ENCODE data around the gene DGKH.

DGKH gene, protein sequence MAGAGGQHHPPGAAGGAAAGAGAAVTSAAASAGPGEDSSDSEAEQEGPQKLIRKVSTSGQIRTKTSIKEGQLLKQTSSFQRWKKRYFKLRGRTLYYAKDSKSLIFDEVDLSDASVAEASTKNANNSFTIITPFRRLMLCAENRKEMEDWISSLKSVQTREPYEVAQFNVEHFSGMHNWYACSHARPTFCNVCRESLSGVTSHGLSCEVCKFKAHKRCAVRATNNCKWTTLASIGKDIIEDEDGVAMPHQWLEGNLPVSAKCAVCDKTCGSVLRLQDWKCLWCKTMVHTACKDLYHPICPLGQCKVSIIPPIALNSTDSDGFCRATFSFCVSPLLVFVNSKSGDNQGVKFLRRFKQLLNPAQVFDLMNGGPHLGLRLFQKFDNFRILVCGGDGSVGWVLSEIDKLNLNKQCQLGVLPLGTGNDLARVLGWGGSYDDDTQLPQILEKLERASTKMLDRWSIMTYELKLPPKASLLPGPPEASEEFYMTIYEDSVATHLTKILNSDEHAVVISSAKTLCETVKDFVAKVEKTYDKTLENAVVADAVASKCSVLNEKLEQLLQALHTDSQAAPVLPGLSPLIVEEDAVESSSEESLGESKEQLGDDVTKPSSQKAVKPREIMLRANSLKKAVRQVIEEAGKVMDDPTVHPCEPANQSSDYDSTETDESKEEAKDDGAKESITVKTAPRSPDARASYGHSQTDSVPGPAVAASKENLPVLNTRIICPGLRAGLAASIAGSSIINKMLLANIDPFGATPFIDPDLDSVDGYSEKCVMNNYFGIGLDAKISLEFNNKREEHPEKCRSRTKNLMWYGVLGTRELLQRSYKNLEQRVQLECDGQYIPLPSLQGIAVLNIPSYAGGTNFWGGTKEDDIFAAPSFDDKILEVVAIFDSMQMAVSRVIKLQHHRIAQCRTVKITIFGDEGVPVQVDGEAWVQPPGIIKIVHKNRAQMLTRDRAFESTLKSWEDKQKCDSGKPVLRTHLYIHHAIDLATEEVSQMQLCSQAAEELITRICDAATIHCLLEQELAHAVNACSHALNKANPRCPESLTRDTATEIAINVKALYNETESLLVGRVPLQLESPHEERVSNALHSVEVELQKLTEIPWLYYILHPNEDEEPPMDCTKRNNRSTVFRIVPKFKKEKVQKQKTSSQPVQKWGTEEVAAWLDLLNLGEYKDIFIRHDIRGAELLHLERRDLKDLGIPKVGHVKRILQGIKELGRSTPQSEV

DNA sequence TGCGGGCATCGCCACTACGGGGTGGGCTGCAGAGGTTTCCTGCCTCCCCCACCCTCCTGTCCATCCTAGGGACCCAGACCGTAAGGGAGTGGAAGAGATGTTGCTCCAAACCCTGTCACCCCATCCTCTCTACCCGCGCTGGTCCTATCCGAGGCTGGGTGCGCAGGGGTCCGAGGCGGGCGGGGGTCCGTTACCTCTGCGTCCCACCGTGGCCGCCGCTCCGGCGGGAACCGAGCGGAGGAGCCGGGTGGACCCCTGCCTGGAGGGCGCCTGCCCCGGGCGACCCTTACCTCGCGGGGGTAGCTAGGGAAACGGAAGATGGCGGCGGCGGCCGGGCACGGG, at the start of gene DGKH:
TSS of gene DGKH (plus strand) at position 307 of the 342 bp plus-strand sequence. CDS start 126 bp downstream, outside the sequence.
- DNase-seq = no peak

DNA sequence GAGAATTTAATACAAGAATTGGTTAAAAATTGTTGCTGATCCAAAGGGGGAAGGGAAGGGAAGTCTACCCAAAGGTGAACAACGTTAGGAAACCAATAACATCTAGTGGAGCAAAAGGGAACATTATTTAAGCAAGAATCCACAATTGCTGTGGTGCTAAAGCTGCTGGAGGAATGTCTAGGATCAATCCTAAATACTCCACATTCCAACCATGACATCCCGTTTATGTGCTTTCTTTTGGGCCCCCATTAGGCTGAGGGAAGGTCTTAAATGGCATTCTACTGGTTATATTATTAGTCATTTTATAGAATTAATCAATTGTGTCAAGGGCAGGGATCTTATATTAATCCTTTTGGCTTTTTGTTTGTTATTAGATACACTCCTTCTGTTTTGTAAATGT, 47.6 kb upstream of the DGKH start:
- no peak for DNase-seq

DNA sequence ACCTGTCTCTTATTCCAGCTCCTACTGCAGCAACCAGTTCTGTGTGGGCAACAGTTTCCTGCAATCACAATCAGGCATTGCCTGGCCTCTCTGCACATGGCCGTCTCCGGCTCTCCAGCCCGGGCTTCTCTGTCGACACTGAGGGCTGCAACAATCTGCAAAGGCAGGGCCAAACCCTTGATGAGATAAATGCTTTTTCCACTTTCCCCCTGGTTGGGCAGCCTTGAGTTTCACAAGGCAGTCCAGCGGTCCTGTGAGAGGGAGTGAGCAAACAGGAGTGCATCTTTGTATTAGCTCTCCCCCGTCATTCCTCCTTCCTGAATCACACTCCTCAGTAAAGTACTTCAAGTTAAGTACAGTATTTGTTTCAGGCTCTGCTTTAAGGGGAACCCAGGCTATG, 46.9 kb upstream of the DGKH start:
- DNase-seq = no peak

DNA sequence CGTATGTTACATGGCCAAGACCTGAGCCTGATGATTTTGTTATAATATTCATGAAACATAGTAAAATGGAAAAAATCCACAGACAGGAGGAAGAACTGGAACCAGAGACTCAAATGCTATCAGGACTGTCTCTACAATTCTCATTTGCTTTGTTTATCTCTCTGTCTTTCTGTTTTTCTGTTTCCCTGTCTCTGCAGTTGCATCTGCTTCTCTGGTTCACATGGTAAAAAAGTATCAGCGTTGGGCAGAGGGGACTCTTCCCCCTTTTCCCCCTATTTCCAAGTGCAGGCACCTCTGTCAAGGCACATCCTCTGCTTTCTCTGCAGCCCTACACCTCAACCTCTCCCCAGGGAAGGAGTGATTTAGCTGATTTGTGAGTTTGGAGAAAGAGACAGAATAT, 46.4 kb upstream of the DGKH start:
- DNase-seq = no peak

DNA sequence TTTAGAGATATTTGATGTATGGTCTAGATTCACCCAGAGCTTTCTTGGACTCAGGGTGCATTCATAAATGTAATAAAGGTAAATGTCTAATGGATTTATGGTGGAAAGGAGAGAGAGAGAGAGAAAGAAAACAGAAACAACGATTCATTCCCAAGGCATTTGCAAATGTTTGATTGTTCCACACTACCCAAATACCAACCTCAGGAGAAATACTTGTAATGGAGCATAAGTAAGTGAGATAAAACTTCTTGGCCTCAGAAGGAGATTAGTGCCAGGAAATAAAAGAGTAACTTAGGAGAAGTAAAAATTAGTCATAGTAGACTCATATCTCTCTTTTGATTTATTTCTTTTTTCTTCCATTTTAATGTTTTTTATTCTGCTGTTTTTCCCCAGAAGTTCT, 40.6 kb upstream of the DGKH start:
- no peak for DNase-seq

DNA sequence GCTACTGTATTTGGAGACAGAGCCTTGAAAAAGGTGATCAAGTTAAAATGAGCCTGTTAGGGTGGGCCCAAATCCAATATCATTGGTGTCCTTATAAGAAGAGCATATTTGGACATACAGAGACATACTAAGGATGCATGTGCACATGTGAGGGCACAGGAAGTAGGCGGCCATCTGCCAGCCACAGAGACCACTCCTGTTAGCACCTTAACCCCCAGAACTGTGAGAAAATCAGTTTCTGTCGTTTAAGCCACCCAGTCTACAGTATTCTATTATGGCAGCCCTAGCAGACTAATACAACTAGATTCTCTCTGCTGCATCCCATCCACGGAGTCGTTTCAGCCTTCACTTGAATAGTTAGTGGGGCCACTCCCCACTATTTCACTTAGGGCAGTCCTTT, 39.4 kb upstream of the DGKH start:
- DNase-seq = no peak

DNA sequence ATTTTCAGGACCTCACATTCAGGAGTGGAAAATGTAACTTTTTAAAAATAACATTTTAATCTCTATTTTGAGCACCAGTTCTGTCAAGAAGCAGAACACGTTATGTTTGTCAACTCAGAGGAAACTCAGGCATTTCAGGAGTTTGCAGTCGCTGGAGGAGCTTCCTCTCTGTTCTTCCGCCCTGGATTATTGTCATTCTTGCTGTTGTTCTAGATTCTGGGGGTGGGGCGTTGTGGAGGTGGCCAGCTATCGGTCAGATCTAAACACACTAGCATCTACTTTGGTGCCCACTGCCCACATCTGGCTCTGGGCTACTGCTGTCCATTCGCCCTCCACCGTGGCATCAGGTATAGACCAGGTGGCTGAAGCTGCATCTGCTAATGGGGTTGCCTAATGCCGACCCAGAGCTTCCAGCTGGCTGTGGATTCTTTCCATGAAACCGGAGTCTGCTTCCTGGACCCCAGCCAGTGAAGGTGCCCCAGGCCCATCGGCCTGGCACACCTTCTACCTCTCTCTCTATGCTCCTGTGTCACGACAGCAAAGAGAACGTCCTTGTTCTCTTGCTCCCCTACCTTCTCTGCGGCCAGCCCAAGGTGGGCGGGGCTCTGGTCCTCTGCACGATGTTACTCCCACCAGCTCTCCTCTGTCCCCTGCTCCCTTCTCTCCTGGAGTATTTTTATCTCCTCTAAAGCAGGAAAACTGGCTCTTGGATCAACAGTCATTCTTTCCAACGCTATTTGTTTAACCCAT, 36.7 kb upstream of the DGKH start:
- DNase-seq = no peak

DNA sequence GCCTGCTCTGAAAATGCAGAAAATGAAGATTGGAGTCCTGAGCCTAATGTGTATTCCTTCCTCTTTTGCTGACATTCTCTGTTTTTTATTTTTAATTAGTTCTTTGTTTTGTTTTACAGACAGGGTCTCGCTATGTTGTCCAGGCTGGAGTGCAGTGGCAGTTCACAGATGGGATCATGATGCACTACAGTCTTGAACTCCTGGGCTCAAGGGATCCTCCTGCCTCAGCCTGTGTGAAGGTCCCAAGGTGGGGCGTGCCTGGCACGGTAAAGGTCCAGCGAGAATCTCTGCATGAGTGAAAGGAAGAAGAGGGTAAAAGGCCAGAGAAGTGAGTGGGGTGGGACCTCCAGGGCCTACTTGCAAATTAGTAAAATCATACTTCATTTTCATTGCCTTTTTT, 34.3 kb upstream of the DGKH start:
- no peak for DNase-seq

DNA sequence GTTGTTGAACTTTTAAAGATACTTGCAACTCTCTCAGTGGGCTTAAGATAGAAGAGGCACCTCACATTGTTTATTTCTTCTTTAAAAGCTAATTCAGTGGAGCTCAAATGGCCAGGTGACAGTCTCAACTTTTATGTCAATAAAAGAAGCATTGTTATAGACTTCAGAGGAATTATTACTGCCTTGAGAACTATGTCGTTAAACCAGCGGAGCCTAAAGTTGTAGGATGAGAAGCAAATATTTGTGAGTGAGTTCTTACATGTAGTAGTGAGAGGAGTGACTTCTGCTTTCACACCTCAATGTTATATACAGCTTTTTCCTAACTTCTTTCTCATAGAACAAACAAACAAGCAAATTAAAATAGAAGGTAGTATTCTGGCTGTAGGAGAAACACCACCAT, 31.2 kb upstream of the DGKH start:
- no peak for DNase-seq

DNA sequence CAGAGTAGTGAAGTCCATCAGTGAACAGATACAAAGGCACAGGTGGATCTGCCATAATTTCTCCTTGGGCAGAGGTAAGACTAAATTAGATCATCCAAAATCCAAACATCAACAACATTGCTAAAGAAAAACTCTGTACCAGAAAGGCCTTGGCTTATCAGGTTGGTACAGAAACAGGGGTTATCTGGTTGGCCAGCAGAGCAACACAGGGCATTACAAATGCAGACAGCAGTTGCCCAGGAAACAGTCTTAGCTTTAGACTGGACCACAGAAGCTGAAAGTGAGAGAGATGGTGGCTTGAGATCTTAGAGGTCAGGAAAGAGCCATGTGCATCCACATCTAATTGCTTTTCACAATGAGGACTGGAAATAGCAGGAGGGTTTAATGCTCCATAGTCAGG, 26.6 kb upstream of the DGKH start:
- no peak for DNase-seq

DNA sequence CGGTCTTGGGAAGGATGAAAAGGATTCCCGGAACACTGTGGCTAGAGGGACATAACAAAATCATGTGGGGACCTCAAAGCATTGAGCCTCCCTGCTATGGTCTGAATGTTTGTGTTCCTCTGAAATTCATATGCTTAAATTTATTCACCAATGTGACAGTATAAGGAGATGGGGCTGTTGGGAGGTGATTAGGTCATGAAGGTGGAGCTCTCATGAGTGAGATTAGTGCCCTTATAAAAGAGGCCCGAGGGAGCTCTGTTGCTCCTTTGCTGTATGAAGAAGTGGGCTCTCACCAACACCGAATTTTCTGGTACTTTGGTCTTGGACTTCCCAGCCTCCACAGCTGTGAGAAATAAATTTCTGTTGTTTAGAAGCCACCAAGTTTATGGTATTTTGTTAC, 26.1 kb upstream of the DGKH start:
- DNase-seq = no peak

DNA sequence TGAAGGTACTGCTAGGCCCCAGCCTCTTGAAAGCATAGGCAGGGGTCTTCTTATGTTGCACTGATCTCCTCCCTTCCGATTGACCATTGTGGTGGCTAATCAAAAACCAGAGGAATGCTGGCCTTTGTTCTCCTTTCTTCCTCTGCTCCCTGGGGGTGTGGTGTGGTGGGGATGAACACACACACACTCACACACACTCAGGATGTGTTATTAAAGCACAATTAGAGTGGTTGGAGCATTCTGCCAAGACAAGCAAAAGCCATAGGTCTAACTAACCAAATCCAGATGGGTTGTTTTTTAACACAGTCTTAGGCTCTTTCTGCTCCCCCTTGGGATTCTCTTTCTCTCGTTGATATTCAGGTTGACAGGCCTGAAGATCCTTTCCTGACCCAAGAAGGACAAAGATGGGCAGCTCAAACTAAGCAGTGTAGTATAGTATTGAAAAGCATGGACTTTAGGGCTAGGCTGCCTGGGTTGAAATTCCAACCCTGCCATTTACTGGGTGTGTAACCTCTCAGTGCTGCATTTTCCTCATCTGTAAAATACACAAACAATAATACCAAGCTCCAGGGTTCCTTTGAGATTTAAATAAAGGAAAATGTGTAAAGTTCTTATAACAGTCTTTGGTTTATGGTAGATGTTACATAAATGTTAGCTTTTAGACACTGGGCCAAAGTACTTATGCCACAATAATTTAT, 25.5 kb upstream of the DGKH start:
- no peak for DNase-seq

DNA sequence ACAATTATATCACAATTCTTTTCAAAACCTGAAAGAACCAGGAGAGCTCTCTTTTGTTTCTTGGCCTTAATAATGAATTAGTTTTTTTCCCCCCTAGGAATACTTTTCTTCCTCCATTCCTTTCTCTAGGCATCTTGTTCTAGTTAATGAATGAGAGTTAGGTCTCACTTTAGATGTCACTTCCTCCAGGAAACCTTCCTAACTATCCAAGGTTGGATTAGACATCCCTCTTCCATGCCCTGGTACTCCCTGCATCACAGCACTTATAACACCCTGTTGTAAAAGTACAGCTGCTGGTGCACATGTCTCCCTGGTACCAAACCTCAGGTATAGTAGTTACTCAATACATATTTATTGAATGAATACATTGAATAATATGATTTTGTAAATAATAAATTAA, 21.2 kb upstream of the DGKH start:
- DNase-seq = no peak

DNA sequence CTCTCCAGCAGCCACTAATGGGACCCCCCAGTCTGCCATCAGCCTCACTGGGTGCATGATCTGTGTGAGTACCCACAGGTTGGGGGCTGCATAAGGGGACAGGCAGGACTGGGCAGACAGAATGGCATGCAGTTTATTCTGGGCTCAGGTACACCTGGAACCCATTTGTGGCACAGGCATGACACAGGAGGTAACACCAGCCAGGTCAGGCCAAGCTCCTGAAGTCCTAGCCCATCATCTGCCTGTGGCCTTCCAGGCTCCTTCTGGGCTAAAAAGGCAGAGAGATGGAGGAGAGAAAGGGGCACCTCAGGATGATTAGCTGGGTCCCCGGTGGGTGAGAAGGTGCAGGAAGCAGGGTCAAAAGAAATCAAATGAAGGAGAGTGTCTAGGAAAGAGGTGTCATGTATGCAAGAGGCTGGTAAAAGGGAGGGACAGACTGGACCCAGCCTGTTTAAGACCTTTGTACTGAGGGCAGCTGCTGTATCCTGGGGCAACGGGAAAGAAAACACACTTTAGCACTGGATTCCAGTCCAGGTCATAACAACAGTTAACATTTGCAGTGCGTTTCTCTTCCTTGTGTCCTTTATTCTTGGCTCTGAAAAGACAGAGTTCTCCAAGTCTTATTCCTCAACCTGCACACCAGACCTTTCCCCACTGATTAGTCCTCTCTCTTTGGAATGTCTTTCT, 20.2 kb upstream of the DGKH start:
- DNase-seq = no peak

DNA sequence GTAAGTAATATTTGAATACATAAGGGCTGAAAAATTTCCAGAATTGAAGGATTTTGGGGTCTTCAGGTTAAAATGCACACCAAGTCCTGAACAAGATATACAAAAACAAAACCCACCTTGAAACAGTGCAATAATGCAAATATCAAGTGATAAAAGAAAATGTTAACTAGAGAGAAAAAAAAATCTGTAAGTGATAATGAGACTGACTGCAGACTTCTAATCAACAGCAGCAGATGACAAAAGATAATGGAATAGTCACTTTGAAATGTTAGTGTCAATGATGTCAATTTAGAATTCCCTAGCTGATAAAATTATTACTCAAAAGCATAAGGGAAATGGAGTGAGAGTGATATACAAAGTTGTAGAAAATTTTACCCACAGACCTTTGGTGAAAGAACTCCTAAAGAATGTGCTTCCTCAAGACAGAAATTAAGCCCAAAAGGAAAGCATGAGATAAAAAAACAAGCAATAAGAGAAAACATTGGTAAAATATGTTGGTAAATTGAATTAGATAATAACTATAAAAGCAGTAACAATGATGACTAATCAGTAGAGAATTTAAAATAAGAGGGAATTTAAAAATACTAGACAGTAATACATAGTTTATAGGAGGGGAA, 12.4 kb upstream of the DGKH start:
- DNase-seq = no peak

DNA sequence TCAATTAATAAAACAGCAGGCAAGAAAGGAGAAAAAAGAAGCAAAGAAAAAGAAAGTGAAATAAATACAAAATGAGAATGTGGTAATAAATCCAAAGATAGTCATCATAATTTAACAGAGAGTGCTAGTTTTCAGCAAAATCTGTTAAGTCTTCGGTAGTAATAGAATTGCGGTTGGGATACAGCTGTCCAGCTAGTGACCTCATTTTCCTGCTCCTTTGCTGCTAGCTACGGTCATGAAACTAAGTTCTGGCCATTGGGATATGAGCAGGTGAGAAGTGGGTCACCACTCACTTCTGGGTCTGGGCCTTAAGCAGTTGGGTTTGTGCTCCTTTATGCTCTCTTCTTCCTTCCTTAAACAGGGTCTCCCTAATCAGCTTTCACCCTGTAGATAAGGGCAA, 11.7 kb upstream of the DGKH start:
- DNase-seq = no peak

DNA sequence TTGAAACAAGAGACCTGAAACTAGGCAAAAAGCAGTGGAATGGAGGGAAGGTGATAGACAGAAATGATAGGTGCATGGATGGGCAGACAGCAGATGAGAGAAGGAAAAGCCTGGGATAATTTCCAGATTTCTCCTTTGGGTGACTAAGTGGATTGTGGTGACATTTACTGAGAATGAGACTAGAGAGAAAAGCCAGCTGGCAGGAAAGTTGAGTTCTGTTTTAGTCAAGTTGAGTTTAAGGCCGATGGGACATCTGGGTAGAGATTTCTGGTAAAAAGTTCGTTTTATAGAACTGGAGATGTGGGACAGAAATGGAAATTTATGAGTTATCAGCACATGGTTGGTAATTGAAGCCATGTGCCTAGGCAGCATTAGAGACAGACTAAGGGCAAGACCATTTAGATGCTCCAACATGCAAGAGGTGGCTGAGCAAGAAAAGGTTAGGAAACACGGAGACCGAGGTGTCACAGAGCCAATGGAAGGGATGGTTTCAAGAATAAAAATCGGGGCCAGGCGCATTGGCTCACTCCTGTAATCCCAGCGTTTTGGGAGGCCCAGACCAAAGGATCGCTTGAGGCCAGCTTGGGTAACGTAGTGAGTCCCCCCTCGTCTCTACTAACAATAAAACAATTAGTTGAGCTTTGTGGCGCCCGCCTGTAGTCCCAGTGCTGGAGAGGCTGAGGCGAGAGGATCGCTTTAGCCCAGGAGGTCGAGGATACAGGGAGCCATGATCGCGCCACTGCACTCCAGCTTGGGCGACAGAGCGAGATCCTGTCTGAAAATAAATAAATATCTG, 9.6 kb upstream of the DGKH start:
- no peak for DNase-seq

DNA sequence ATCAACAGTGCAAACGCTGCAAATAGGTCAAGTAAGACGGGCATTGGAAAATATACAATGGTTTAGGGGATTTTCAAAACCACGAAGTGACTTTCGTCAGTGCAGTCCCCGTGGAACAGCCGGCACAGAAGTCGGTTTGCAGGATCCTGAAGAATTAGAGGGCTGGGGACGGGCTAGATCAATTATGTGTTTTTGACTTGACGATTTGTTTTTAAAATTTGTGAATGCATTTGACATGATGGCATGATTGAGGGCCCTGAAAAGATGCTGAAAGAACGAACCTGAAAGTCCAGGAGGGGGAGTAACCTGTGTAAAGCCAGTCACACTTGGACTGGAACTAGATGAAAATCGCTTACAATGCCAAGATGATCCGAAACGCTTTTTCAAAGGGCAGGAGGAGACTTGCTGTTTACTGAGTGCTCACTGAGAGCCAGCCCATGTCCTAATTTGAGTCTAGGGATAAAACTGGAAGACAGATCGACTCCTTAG, 8.9 kb upstream of the DGKH start:
- DNase-seq = no peak

DNA sequence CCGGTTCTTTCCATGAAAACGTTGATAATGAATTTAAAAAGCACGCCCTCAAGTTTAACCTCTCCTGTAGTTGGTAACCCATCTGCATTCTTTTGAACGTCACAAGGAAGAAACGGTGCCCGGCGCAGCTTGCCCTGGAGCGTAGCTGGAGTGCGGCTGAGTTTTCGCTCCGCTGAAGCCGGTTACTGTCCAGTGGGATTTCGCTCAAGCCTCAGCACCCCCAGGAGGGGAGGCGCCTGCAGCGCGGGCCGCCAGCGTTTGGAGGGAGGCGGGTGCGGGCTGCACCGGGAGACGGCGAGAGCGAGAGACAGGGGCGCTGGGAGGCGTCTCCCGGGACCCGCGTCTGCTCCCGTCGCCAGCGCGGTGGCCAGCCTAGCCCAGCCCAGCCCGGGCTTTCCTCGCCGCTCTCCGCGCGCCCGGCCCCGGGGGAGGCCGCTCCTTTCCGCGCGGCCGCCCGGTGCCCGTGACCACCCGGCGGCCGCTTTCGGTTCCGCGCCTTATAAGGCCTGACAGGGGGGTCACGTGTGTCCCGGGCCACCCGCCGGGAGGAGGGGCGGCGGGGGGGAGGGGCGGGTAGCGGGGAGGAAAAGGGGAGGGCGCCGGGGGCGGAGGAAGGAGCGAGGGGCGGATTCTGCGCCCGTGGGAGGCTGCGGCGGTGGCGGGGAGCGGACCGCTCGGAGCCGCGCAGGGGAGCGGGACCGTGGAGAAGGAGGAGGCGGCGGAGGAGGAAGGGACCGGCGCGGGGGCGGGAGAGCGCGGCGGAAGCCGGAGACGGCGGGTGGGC, 8.3 kb upstream of the DGKH start:
- DNase-seq = peak; percentile 87

DNA sequence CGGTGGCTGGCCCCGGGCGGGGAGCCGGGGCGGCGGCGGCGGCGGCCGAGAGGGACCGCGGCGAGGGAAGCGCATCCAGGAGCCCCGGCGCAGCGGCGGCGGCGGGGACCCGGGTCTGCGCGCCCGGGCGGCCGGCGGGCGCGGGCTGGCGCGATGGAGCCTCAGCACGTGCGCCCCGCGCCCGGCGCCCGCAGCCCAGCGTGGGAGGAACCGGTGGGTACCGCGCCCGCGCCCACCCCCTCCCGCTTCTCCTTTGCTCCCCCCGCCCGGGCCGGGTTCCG, 7.8 kb upstream of the DGKH start:
- DNase-seq = peak; percentile 38
